ENCODE results near the gene SARNP.

The SARNP gene

GRCh38 chr12:55725556-55725955, 92.0 kb downstream of the SARNP start:
- no peak for DNase-seq (ENCODE audit: low read depth)
- H3K4me3 ChIP-seq (ENCODE audit: low read depth, low read length): peak overlapping the region; percentile 89
- in situ Hi-C loops (cut with HindIII; ENCODE audit: low sequenced_read_pairs): no loop called here
- TF ChIP-seq CTCF (IDR thresholded peaks at IDR 0.05; ENCODE audit: low read depth, low read length, missing control alignments): no peak

- DNase-seq (ENCODE audit: low read depth): no peak
- no peak overlapping the region for H3K4me3 ChIP-seq (ENCODE audit: low read depth, low read length)
- in situ Hi-C loops (cut with HindIII; ENCODE audit: low sequenced_read_pairs): no loop called here
- TF ChIP-seq CTCF (IDR thresholded peaks at IDR 0.05; ENCODE audit: low read depth, low read length, missing control alignments): no peak
Measured at GRCh38 chr12:55724940-55725309, 92.6 kb downstream of the SARNP start.

- peak; percentile 77 for TF ChIP-seq CTCF (IDR thresholded peaks at IDR 0.05; ENCODE audit: low read depth, low read length, missing control alignments)
- in situ Hi-C loops (cut with HindIII; ENCODE audit: low sequenced_read_pairs): no loop called here
- no peak overlapping the region for H3K4me3 ChIP-seq (ENCODE audit: low read depth, low read length)
- no peak for DNase-seq (ENCODE audit: low read depth)
Measured at GRCh38 chr12:55724226-55724939, 93.1 kb downstream of the SARNP start.

- no peak for TF ChIP-seq CTCF (IDR thresholded peaks at IDR 0.05; ENCODE audit: low read depth, low read length, missing control alignments)
- no peak overlapping the region for H3K4me3 ChIP-seq (ENCODE audit: low read depth, low read length)
- in situ Hi-C loops (cut with HindIII; ENCODE audit: low sequenced_read_pairs): no loop called here
- DNase-seq (ENCODE audit: low read depth): no peak
Measured at GRCh38 chr12:55723516-55724225, 93.9 kb downstream of the SARNP start.

GRCh38 chr12:55722948-55723347, 94.6 kb downstream of the SARNP start:
- no peak for TF ChIP-seq CTCF (IDR thresholded peaks at IDR 0.05; ENCODE audit: low read depth, low read length, missing control alignments)
- H3K4me3 ChIP-seq (ENCODE audit: low read depth, low read length): no peak overlapping the region
- DNase-seq (ENCODE audit: low read depth): no peak
- in situ Hi-C loops (cut with HindIII; ENCODE audit: low sequenced_read_pairs): no loop called here

- in situ Hi-C loops (cut with HindIII; ENCODE audit: low sequenced_read_pairs): no loop called here
- DNase-seq (ENCODE audit: low read depth): no peak
- H3K4me3 ChIP-seq (ENCODE audit: low read depth, low read length): no peak overlapping the region
- TF ChIP-seq CTCF (IDR thresholded peaks at IDR 0.05; ENCODE audit: low read depth, low read length, missing control alignments): no peak
Measured at GRCh38 chr12:55721601-55722213, 95.8 kb downstream of the SARNP start.
